COLO829 (cell line): ENCODE measurements around the gene SLC25A20.

Experiments
- DNase-seq: peaks from one replicate; pipeline ENCODE4 v3.0.0; 2012; ENCODE audit warnings: low spot score

The SLC25A20 gene

GRCh38 chr3:48897460-48898376, 964 bp downstream of the SLC25A20 start:
- no peak for DNase-seq

GRCh38 chr3:48896936-48897335, 1.7 kb downstream of the SLC25A20 start:
- no peak for DNase-seq

GRCh38 chr3:48894516-48894915, 4.2 kb downstream of the SLC25A20 start:
- no peak for DNase-seq

GRCh38 chr3:48891606-48892005, 7.1 kb downstream of the SLC25A20 start:
- DNase-seq, result no peak

- DNase-seq, result no peak
Observed at GRCh38 chr3:48885753-48886152, 12.9 kb downstream of the SLC25A20 start.

- DNase-seq, result no peak
Observed at GRCh38 chr3:48881652-48882114, 17.0 kb downstream of the SLC25A20 start.

GRCh38 chr3:48881006-48881405, 17.7 kb downstream of the SLC25A20 start:
- no peak for DNase-seq

- no peak for DNase-seq
Observed at GRCh38 chr3:48879994-48880377, 18.7 kb downstream of the SLC25A20 start.

- DNase-seq, result no peak
Observed at GRCh38 chr3:48879307-48879993, 19.2 kb downstream of the SLC25A20 start.

GRCh38 chr3:48877671-48878070, 21.0 kb downstream of the SLC25A20 start:
- no peak for DNase-seq

GRCh38 chr3:48863122-48863521, 35.6 kb downstream of the SLC25A20 start:
- no peak for DNase-seq

- no peak for DNase-seq
Observed at GRCh38 chr3:48859206-48859605, 39.5 kb downstream of the SLC25A20 start.

- DNase-seq, result no peak
Observed at GRCh38 chr3:48858709-48859108, 40.0 kb downstream of the SLC25A20 start.

GRCh38 chr3:48857641-48858040, 41.0 kb downstream of the SLC25A20 start:
- no peak for DNase-seq

GRCh38 chr3:48856469-48856868, 42.2 kb downstream of the SLC25A20 start:
- DNase-seq, result no peak

- no peak for DNase-seq
Observed at GRCh38 chr3:48855681-48856447, 42.8 kb downstream of the SLC25A20 start.

- DNase-seq, result no peak
Observed at GRCh38 chr3:48852151-48852550, 46.5 kb downstream of the SLC25A20 start.

- no peak for DNase-seq
Observed at GRCh38 chr3:48851407-48851806, 47.3 kb downstream of the SLC25A20 start.

GRCh38 chr3:48848816-48849515, 49.7 kb downstream of the SLC25A20 start:
- no peak for DNase-seq

GRCh38 chr3:48847504-48848423, 50.9 kb downstream of the SLC25A20 start, which contains the start of gene PRKAR2A:
Gene PRKAR2A (minus strand): TSS chr3:48847874. CDS start chr3:48847596, 278 bp downstream.
- peak; percentile 96 for DNase-seq
